ENCODE data around the gene KLF16.

DNA sequence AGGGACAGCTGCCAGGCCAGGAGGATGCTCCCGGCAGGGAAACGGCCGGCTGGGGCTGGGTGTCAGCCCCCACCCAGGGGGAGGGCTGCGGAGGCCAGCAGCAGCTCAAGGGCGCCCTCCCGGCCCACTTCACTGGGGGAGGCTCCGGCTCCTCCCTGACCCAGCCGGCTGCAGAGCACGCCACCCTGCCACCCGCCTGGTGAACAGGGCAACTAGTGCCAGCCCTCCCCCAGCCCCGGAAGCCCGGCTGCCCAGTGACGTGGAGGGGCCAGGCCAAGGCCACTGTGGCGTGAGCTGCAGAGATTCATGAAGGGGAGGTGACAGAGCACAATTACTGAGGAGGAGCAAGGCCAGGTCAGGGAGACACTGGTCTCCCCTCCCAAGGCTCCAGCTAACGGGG lies 29.8 kb downstream of the KLF16 start:
- TF ChIP-seq EZH2phosphoT487 (IDR thresholded peaks at IDR 0.05; ENCODE audit: insufficient read depth, low read depth) (no peak), EZH2 (IDR thresholded peaks at IDR 0.05; ENCODE audit: insufficient read depth, poor library complexity, severe bottlenecking) (no peak)

Data from GM23248 (cell line).